HUDEP-2 (cell line): ENCODE results near the gene POU2F2.
"Not testable (repeated sequence)": the region's sequence is repeated elsewhere in the genome, so short reads cannot be mapped to it uniquely, and the experiment has no call there.

Experiments
- DNase-seq, 76 experiments: peaks; one replicate each; lab custom pipeline; 2025; ENCODE audit not compliant: unreplicated experiment in 76 of 76; lab: John Stamatoyannopoulos, UW

POU2F2 gene

DNA sequence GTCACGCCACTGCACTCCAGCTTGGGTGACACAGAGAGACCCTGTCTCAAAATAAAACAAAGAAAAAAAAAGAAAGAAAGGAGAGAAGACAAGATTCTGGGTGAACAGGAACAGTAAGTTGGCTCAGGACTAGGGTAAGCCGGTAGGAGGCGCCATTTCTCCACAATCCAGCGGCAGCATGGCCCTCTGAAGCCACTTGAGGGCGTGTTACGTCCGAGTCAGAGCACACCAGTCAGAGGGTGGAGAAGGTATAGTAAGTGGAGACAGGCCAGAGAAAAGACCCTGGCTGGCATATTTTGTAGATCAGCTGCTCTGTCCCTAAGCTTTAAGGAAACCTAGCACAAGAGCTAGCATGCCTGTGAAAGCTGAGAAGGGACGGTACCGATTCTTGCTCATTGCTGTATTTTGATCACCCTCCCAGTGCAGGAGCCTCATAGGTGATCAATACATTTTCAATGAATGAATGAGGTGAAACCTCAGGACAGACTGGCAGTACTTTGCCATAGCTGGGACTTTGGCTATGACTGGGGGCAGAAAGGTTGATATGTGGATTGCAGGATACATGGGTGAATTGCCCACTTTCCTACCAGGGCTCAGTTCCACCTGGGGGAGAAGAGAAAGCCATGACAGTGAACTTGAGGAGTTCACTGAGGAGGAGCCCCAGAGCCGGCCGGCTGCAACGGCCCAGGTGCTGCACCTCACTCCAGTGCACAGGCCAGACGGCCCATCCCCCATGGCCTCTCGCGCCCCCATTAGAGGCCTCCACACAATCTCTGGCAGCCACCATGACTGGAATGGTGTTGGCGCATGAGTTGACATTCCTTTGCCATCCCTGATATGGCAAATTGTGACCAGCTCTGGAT is 23.5 kb downstream of the POU2F2 start:
- DNase-seq, result peak in 74 of 76 experiments; percentile 17 to 92 (median 76)

DNA sequence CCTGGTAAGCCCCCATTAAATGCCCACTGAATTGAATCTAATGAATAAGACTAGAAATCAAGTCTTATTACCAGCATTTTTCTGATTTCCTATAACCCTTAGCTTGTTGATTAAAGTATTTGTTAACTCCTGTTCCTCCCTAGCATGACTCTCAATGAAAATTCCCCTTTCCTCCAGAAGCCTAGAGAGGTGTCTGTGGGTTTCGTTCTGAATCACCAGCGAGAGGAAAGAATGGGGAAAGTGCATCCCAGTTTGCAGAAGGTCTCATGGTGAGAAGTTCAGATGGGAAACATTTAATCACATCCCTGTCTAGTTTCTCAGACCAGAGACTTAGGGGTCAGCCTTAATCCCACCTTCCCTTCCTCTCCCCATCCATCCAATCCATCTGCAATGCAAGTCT is 26.9 kb downstream of the POU2F2 start:
- DNase-seq, result no peak

DNA sequence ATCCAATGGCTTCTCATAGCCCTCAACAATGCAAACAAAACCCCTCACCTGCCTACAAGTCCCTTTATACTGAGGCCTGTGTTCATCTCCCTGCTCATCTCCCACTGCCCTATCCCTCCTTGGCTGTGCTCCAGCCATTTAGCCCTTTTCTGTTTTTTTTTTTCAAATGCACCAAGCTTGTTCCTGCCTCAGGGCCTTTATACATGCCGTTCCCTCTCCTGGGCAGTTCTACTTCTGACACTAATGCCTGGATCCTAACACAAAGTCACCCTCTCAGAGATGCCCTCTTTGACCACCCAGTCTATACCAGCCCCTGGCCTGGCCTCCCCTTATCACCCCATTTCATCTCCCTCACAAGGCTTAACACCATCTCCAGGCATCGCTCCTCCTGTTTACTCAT is 29.4 kb downstream of the POU2F2 start:
- DNase-seq, result no peak

DNA sequence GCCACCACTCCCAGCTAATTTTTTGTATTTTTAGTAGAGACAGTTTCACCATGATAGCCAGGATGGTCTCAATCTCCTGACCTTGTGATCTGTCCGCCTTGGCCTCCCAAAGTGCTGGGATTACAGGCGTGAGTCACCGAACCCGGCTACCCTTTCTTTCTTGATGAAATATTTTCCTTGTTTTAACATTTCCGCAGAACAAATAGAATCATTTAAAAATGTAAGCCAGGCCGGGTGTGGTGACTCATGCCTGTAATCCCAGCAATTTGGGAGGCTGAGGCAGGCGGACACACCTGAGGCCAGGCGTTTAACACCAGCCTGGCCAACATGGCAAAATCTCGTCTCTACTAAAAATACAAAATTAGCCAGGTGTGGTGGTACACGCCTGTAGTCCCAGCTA is 32.0 kb downstream of the POU2F2 start:
- not testable (repeated sequence) for DNase-seq

DNA sequence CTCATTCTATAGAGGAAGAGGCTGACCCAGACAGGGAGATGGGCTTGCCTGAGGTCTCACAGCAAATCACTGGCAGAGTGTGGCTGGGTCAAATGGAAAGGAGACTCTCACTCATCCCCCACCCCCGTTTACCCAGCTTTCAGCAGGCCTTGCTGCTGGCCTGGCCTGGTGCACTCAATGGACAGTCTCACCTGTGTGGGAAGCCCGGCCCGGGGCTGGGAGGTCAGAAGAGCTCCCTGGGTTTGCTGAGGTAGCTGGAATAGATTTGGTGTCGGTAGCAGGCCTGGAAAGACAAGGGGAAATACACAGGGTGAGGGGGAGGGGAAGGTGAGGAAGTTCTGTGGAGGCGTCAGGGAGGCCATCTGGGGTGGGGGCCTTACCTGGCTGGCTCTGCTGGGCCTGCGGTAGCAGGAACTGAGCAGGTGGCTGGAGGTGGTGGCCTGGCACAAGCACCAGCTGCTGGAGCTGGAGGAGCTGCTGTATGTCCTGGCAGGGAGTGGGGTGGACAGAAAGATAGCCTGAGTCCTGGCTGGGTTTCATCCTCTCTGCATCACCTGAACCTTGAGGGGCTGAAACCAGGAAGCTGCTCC is 32.8 kb downstream of the POU2F2 start:
- DNase-seq, result no peak

DNA sequence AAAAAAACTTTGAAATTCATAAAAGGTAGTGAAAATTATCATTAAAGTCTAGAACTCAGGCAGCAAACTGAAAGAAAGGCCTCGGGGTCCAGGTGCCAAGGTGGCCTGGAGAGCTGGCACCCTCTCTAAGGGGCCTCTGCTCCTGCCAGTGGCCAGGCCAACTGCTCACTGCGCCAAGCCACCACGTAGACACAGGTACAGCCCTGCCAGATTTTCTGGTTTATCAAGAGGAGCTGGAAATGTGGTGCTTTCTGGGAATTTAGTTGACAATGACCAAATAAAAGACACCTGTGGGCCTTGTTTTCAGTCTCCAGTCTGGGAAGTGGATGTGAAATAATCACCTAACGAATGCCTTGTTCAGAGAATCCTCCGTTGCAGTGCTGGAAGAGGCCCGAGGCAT is 33.5 kb downstream of the POU2F2 start:
- DNase-seq, result no peak

DNA sequence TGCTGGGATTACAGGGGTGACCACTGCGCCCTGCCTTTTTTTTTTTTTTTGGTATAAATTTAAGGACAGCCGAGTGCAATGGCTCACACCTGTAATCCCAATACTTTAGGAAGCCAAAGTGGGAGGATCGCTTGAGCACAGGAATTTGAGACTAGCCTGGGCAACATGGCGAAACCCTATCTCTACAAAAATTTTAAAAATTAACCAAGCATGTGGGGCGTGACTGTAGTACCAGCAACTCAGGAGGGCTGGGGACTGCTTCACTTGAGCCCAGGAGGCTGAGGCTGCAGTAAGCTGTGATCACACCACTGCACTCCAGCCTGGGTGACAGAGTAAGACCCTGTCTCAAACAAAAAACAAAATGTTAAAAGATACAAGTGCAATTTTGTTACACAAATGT is 34.8 kb downstream of the POU2F2 start:
- DNase-seq, result no peak

DNA sequence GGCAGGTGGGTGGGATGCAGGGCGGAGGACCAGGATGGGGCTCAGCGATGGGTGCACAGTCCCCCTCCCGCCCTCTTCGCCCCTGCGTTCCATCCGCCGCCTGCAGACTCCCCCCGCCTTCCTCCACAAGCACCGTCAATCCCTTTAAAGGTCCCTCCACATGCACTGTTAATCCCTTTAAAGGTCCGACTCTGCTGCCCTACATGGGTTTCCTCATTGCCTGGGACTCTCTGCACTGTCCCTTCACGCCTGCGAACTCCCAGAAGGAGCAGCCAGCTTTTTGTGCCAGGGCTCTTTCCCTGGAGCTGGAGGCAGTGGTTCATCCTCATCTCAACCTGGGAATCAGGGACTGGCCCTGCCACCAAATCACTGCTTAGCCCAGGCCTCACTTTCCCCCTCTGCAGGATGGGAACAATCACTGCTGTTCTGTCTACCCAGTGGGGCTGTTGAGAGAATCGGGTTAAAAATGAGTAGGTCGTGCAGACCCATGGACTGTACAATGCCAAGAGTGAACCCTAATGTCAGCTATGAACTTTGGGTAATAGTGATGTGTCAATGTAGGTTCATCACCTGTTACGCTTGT is 35.9 kb downstream of the POU2F2 start:
- DNase-seq, result no peak

DNA sequence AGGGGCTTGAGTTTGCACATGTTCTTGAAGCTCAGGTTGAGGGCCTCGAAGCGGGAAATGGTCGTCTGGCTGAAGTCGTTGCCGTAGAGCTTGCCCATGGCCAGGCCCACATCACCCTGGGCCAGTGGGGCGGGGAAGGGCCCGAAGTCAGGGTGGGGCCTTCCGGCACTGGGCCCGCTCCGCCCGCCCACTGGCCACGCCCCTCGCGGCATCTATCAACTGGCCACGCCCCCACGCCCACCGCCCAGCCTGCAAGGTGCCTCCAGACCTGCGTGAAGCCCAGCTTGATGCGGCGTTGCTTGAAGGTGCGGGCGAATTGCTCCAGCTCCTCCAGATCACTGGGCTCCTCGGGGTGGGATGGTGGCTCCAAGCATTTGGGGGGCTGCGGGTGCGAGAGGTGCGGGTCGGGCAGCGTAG is 36.4 kb downstream of the POU2F2 start:
- peak in 1 of 76 experiments; percentile 11 for DNase-seq

DNA sequence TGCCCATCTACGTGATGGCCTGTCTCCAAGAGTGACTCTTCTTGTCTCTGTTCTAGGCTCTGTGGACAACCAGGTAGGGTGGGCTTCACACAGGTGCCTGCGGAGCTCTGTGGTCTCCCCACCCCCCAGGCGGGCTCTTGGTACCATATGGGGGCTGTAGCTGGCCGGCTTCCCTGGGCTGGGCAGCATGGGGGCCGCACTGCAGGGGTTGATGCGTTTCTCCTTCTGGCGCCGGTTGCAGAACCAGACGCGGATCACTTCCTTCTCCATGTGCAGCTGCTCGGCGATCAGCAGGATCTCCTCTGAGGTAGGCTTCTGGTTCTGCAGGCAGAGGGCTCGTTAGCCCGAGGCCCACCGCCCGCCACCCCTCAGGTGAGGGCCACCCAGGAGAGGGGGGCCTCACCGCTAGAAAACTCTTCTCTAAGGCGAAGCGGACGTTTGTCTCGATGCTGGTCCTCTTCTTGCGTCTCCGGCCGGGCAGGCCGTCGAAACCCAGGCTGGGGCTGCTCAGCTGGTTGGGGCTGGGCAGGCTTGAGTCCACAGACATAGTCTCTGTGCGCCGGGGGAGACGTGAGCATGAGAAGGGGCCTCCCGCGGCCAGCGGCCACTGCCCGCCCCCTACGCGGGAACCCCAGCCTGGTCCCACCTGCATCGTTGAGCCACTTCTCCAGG is 37.0 kb downstream of the POU2F2 start:
- no peak for DNase-seq

DNA sequence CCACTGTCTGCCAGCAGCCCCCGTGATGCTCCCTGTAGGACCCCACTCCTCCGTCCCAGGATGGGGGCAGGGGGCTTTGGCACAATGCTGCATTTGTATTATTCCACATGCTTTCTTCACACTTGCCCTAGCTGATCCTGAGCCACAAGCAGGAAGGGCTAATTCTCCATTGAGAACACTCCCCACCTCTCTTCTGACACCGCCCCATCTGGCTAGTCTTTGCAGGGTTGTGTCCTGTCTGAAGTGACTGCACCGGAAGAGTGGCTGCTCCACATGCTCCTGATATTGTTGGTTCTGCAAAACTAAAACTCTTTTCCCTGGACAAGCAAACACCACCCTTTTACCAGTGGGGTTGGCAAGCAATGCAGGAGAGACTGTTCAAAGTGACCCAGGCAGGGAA is 38.3 kb downstream of the POU2F2 start:
- no peak for DNase-seq

DNA sequence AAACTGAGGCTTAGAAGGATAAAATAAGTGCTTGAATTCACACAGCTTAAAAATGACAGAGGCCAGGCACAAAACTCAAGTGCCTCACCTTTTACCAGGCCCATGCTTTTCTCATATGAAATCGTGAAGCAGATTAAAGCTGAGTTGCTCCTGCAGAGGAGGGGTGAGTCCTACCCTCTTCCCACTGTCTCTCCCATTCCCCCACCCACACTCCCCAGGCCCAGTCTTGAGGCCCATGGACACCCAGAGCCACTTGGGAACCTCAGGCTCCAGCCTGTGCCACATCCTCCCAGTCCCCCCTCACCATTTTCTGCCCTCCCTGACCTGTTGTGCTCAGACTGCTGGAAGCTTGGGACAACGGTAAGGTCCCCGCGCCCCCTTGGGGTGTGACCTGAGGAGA is 38.7 kb downstream of the POU2F2 start:
- no peak for DNase-seq

DNA sequence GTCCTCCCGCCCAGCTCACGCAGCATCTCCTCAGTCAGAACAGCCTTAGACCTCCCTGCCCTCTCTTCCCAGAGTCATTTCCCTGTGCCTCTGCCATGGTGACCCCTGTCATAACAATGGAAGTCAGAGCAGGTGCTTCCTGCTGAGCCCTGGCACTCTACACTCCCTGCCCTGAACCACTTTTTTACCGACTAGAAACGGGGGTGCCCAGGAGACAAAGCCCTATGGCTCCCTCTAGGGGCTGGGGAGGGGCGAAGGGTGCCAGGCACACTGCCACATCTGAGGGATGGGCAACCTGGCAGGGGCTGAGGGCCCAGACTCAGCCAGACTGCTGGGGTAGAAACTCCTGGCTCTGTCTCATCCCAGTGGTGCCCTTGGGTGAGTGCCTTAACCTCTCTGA is 39.9 kb downstream of the POU2F2 start:
- peak in 67 of 76 experiments; percentile 14 to 74 (median 55) for DNase-seq

DNA sequence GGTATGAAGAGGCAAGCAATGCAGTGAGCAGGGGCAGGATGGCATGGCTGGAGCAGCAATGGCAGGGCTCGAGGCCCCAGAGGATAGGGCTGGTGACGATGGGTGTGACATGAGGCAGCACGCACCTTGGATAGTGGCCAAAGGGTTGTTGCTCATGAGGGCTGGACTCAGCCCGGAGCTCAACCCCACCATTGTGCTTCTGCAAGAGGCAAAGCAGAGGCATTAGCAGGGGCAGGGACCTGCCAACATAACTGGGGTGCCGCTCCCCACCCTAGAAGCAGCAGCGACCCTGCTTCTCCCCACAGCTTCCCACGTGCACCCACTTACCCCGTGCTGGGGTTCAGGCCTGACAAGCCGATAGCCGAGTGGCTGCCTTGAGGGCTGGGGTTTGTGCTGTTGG is 40.5 kb downstream of the POU2F2 start:
- DNase-seq, result peak in 74 of 76 experiments; percentile 48 to 94 (median 84)

DNA sequence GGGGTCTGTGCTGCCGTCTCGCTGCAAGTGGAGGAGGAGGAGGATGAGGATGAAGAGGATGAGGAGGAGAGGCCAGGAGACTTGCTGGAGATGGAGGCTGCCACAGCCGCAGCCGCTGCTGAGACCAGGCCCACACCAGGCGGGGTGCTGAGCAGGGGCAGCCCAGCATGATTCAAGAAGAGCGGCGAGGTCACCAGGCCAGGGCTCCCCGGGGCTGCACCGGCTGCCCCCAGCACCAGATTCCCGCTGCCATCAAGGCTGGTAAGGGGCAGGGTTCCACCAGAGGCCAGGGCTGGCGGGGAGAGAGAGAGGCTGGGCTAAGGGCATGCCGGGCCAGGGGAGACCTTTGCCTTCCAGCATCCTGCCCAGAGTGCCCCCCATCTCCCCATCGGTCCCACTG is 40.9 kb downstream of the POU2F2 start:
- no peak for DNase-seq

DNA sequence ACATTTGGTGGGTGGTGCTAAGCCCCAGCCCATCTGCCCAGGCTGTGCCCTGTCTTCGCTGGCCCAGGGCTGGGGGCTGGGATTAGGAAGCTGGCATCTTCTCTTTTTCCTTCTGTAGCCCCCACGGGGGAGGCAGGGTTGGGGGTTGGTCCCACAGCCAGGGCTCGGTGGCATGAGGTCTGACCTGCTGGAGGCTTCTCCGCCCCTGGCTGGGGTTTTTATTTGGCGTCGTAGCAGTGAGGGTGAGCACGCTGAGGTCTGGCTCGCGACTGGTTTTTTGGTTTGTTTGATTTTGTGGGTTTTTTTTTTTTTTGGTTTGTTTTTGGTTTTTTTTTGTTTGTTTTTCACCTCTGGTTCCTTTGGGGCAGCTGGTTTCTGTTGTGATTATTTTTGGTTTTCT is 41.6 kb downstream of the POU2F2 start:
- DNase-seq, result no peak

DNA sequence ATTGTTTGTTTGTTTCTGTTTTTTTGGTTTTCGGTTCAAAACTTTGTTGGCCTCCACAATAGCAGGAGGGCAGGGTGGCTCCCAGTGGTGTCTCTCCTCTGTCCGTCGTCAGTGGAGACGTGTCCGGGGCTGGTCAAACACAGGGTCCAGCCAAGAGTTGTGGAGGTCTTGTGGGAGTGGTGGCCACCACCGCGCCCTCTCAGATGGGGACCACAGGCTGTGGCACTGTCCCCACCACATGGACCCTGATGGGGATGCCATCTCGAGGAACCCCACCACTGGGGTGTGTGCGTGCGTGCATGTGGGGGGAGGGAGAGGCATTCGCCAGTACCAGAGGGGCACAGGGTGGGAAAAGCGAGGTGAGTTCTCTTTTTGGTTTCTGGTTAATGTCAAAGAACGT is 42.5 kb downstream of the POU2F2 start:
- DNase-seq, result no peak

DNA sequence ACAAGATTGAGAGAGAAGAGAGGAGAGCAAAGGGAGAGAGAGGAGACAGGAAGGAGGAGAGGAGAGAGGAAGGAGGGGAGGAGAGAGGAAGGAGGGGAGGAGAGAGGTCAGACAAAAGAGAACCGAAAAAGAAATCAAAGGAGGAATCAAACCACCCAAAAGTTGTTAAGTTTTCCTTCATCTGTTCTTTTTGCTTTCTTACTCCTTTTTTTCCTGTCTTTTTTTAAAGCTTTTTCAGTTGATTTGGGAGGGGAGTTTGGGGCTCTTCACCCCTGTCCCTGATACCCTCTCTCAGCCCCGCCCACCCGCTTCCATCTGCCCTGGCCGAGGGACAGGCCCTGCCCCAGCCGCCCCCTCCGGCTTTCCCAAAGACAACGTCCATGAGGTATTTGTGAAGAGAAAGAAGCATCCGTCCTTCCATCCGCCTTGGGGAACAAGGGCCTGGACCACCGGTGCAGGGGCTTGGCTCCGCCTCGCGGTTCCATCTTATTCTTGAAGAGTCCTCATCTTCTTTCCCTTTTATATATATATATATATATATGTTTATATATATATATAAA is 43.0 kb downstream of the POU2F2 start:
- DNase-seq, result no peak

DNA sequence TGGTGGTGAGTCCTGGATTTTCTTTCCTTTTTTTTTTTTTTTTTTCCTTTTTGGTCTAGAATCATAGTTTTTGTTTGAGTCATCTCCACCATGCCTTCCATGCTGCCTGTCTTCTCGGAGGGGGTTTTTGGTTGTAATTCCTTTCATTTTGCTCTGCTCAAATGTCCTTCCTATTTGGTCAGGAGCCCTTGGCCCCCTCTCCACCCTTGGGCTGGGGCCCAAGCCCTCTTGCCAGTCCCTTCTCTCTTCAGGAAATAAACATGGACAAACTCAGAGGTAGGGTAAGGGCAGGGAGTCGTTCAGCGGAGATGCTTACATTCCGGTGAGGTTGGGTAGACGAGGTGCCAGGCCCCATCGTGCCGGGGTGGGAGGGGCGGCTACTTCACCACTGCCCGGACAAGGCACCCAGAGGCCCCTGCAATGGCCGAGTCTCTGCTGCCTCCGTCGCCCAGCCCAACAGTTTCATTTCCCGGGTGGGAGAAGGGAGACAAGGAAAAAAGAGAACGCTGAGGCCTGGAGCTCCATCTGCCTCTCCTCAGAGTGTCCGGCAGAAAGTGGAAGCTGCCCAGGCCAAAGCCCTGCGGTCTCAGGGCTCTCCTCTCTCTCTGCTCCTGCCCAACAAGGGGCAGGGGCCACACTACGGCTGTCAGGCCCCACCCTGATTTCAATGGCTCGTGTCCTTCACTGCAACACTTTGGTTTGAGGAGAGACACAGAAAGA is 43.6 kb downstream of the POU2F2 start:
- DNase-seq, result no peak

DNA sequence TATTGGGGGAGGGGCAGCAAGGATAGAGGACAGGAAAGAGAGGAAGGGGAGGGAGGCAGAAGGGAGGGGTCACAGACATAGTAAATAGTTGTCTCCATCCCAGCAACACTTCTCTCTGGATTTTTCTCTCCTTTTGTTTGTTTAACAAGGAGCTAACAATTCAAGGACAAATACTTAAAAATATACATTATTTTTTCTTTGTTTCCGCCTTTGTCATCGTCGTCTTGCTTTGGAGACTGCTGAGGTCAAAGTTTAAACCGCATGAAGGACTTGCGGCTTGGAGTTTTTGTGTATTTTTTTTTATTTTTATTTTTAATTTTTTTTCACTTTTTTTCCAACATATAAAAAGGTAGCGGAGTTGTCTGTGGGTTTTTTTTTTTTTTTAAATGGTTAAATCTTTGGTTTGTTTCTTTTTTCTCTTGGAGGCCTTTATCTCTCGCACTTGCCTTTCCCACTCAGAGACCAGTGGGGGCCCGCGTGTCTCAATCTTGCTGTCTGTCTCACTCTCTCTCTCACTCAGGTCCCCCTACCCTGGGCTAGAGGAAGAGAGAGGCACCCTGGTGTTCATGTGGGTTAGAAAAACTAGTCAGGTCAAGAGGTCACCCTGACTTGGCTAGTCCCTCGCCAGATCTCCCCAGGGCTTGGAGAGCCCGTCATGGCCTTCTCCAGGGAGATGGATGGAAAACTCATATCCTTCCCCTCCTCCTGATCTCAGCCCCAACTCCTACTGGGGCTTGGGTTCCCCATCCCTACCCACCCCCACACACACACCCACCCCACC is 45.3 kb downstream of the POU2F2 start:
- no peak for DNase-seq
